HG02840 (cell line): ENCODE measurements around the gene PLEKHB1.
"Not testable (repeated sequence)": the region's sequence is repeated elsewhere in the genome, so short reads cannot be mapped to it uniquely, and the experiment has no call there.

Experiments
- ATAC-seq: cut with Tn5 transposase; IDR thresholded peaks from one replicate; pipeline ENCODE4 v1.9.1; 2021; ENCODE audit warnings: mild to moderate bottlenecking, moderate library complexity, moderate number of reproducible peaks; ENCODE audit not compliant: unreplicated experiment, low FRiP score

PLEKHB1 gene

GRCh38 chr11:73667891-73668290 is 21.5 kb downstream of the PLEKHB1 start:
- ATAC-seq = no peak

GRCh38 chr11:73670808-73671207 is 24.4 kb downstream of the PLEKHB1 start:
- ATAC-seq = no peak

- ATAC-seq = no peak
These were observed 25.3 kb downstream of the PLEKHB1 start for GRCh38 chr11:73671701-73672100.

GRCh38 chr11:73676552-73676951 is 30.2 kb downstream of the PLEKHB1 start:
- ATAC-seq = not testable (repeated sequence)

GRCh38 chr11:73680687-73681086 is 34.3 kb downstream of the PLEKHB1 start:
- ATAC-seq = no peak

GRCh38 chr11:73693899-73694525 is 47.6 kb downstream of the PLEKHB1 start:
- ATAC-seq = no peak

GRCh38 chr11:73705053-73705452 is 58.7 kb downstream of the PLEKHB1 start:
- ATAC-seq = no peak

- ATAC-seq = no peak
These were observed 64.6 kb downstream of the PLEKHB1 start for GRCh38 chr11:73710964-73711363.
